Endometrium (tissue), 2 donors: ENCODE measurements around the gene TRAPPC12.
"Not testable (repeated sequence)": the region's sequence is repeated elsewhere in the genome, so short reads cannot be mapped to it uniquely, and the experiment has no call there.

Experiments used
- FAIRE-seq: peaks from 2 replicates; lab custom pipeline; 2012; peaks lifted over from hg19 to GRCh38; lab: Jason Lieb, UNC
- donor health status: control.
- donor health status: control.

Gene TRAPPC12

DNA sequence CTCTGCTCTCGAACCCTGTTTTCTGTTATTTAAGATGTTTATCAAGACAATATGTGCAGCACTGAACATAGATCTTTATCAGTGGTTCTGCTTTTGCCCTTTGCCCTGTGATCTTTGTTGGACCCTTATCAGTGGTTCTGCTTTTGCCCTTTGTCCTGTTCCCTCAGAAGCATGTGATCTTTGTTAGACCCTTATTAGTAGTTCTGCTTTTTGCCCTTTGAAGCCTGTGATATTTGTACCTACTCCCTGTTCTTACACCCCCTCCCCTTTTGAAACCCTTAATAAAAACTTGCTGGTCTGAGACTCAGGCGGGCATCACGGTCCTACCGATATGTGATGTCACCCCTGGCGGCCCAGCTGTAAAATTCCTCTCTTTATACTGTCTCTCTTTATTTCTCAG, 135.9 kb downstream of the TRAPPC12 start:
- FAIRE-seq: not testable (repeated sequence)

GRCh38 chr2:3516831-3517230, 137.3 kb downstream of the TRAPPC12 start:
- no peak for FAIRE-seq

- FAIRE-seq: no peak
These were observed 138.5 kb downstream of the TRAPPC12 start for GRCh38 chr2:3517948-3518495.

GRCh38 chr2:3518496-3519254, 139.2 kb downstream of the TRAPPC12 start:
- no peak for FAIRE-seq

- no peak for FAIRE-seq
These were observed 140.0 kb downstream of the TRAPPC12 start, which contains the start of gene ADI1 for GRCh38 chr2:3519255-3520205. Gene ADI1 (minus strand): TSS chr2:3519531. CDS start chr2:3519487, 44 bp downstream.

DNA sequence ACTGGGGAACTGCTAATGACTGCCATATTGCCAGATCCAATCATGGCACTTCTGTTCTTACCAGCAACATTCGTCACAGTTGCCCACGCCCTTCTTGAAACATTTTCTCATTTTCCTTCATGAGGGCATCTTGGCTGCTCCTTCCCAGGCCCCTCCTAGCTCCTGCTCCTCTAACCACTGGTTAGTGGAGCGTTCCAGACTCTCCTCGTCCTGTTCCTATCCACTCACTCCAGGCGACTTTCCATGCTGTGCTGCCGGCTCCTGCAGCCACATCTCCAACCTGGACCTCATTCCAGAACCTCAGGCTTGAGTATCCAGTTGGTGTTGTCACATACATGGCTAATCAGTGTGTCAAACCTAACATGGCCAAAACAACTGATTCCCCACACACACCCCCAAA, 141.1 kb downstream of the TRAPPC12 start:
- no peak for FAIRE-seq

- FAIRE-seq: no peak
These were observed 143.5 kb downstream of the TRAPPC12 start for GRCh38 chr2:3522961-3523421.

- FAIRE-seq: no peak
These were observed 144.1 kb downstream of the TRAPPC12 start for GRCh38 chr2:3523551-3524041.

GRCh38 chr2:3526871-3527270, 147.4 kb downstream of the TRAPPC12 start:
- no peak for FAIRE-seq

GRCh38 chr2:3527886-3528785, 148.6 kb downstream of the TRAPPC12 start:
- FAIRE-seq: no peak
